ENCODE data around the gene ZNF70. TPM values are rescaled to one million over a fixed set of nuclear protein-coding genes. Genes with fewer than 3 reads are reported as not detected.

The ZNF70 gene
- total RNA-seq, 2 experiments from 2014 or later, result 2.1 to 2.2 TPM

DNA sequence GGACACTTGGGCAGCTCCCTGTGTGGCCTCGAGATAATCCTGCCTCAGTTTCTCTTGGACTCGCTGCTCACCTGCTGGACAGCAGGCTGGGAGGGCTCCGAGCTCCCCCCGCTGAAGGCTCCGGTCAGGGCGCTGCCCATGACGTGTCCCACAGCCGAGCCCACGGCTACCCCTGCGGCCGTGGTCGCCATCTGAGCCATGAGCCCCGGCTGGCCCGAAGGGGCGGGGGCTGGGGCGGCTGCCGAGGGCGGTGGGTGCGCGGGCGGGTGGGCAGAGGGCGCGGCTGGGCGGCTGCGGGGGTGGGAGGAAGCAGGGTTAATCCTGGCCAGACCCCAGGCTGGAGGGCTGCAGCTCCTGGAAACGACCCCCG, 16.4 kb upstream of the ZNF70 start:
- peak overlapping the region; percentile 82 for H3K4me3 Mint-ChIP-seq
- peak; percentile 11 for ATAC-seq
- CTCF ChIA-PET, result interaction anchor here (0.6 to 3.2 kb wide), 7 partner anchors 11 to 1258 kb away, joined by 3 to 15 read pairs (median 4); partner anchors contain the start of genes MIF and SLC2A11
- peak overlapping the region; percentile 79 for H3K27ac Mint-ChIP-seq
- no peaks in the 10 kb centered on the region for H3K27me3 Mint-ChIP-seq (ENCODE audit: low read depth)
- no peaks in the 10 kb centered on the region for H3K9me3 Mint-ChIP-seq (ENCODE audit: insufficient read depth)
- DNase-seq, result no peak
- H3K36me3 Mint-ChIP-seq (ENCODE audit: low read depth), result peaks cover 22% of the 10 kb centered on the region
- peaks cover 63% of the 10 kb centered on the region for H3K4me1 Mint-ChIP-seq (ENCODE audit: low read depth)
- POLR2A ChIA-PET, result interaction anchor here (0.7 to 2.2 kb wide), 6 partner anchors 10 to 90 kb away, joined by 3 to 9 read pairs (median 3); partner anchors contain the start of genes SLC2A11 and SMARCB1

- H3K4me3 Mint-ChIP-seq, result no peak overlapping the region
- peaks cover 22% of the 10 kb centered on the region for H3K36me3 Mint-ChIP-seq (ENCODE audit: low read depth)
- peaks cover 53% of the 10 kb centered on the region for H3K4me1 Mint-ChIP-seq (ENCODE audit: low read depth)
- no peak for ATAC-seq
- H3K27me3 Mint-ChIP-seq (ENCODE audit: low read depth), result no peaks in the 10 kb centered on the region
- no peak for DNase-seq
- H3K27ac Mint-ChIP-seq, result peak overlapping the region; percentile 55
- POLR2A ChIA-PET, result interaction anchor here (1.0 to 1.2 kb wide), 3 partner anchors 9 to 69 kb away, joined by 3 to 4 read pairs (median 3); partner anchors contain the start of gene ZNF70
- CTCF ChIA-PET, result interaction anchor here (0.6 to 3.2 kb wide), 4 partner anchors 13 to 92 kb away, joined by 3 to 15 read pairs (median 4); partner anchors contain the start of gene SLC2A11
- no peaks in the 10 kb centered on the region for H3K9me3 Mint-ChIP-seq (ENCODE audit: insufficient read depth)
These were observed 14.3 kb upstream of the ZNF70 start for GRCh38 chr22:23764899-23765881.

GRCh38 chr22:23763954-23764353, 13.0 kb upstream of the ZNF70 start:
- no peak for ATAC-seq
- Mint-ChIP-seq H3K27ac (peak overlapping the region; percentile 74), H3K36me3 (ENCODE audit: low read depth) (peaks cover 22% of the 10 kb centered on the region), H3K4me3 (peak overlapping the region; percentile 57), H3K9me3 (ENCODE audit: insufficient read depth) (no peaks in the 10 kb centered on the region), H3K4me1 (ENCODE audit: low read depth) (peaks cover 50% of the 10 kb centered on the region), H3K27me3 (ENCODE audit: low read depth) (no peaks in the 10 kb centered on the region)
- ChIA-PET POLR2A (interaction anchor here (0.9 to 1.5 kb wide), 6 partner anchors 12 to 130 kb away, joined by 3 to 7 read pairs (median 4); partner anchors contain the start of genes MIF, SMARCB1 and ZNF70), CTCF (interaction anchor here (1.0 kb wide), 1 partner anchor 13 kb away, joined by 5 read pairs; the partner anchor contains the start of gene ZNF70)
- no peak for DNase-seq

DNA sequence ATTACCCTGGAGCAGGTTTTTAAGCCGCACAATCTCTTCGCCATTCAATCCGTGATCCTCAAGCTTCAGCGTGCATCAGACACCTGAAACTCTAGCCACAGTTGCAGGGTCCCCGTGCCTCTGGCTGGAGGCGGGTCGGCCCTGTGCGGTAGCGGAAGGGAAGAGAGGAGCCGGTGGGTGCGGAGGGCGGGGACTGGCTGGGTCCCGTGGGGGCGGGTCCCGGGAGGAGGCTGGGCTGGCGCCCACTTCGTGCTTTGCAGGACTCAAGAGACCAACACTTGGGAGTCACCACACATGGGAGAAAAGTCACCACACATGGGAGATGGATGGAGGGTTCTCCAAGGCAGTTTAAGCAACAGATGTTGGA, 12.7 kb upstream of the ZNF70 start:
- Mint-ChIP-seq H3K9me3 (ENCODE audit: insufficient read depth) (no peaks in the 10 kb centered on the region), H3K27me3 (ENCODE audit: low read depth) (no peaks in the 10 kb centered on the region), H3K4me3 (peak overlapping the region; percentile 57), H3K36me3 (ENCODE audit: low read depth) (peaks cover 22% of the 10 kb centered on the region), H3K27ac (peak overlapping the region; percentile 74), H3K4me1 (ENCODE audit: low read depth) (peaks cover 50% of the 10 kb centered on the region)
- POLR2A ChIA-PET, result interaction anchor here (0.6 to 1.5 kb wide), 7 partner anchors 12 to 186 kb away, joined by 3 to 7 read pairs (median 4); partner anchors contain the start of genes MIF, SMARCB1 and ZNF70
- DNase-seq (peak; percentile 68), ATAC-seq (peak; percentile 44)
- CTCF ChIA-PET, result interaction anchor here (0.6 to 1.0 kb wide), 2 partner anchors 13 to 83 kb away, joined by 3 to 5 read pairs; partner anchors contain the start of gene ZNF70

GRCh38 chr22:23762842-23763578, 12.1 kb upstream of the ZNF70 start, which contains the start of gene C22orf15:
C22orf15 (plus strand) TSS chr22:23762990; CDS start chr22:23763307, 317 bp downstream.
- DNase-seq (peak; percentile 50), ATAC-seq (peak; percentile 7)
- POLR2A ChIA-PET, result interaction anchor here (0.6 to 1.5 kb wide), 9 partner anchors 11 to 186 kb away, joined by 3 to 7 read pairs (median 4); partner anchors contain the start of genes MIF, SMARCB1 and ZNF70
- peak within 1 kb of the TSS; percentile 74 for H3K27ac Mint-ChIP-seq
- no peaks in the 10 kb centered on the region for H3K9me3 Mint-ChIP-seq (ENCODE audit: insufficient read depth)
- no peaks in the 10 kb centered on the region for H3K27me3 Mint-ChIP-seq (ENCODE audit: low read depth)
- H3K36me3 Mint-ChIP-seq (ENCODE audit: low read depth), result peaks cover 22% of the 10 kb centered on the region
- peak within 1 kb of the TSS; percentile 57 for H3K4me3 Mint-ChIP-seq
- CTCF ChIA-PET, result interaction anchor here (0.6 to 1.0 kb wide), 3 partner anchors 12 to 83 kb away, joined by 3 to 5 read pairs (median 3); partner anchors contain the start of gene ZNF70
- H3K4me1 Mint-ChIP-seq (ENCODE audit: low read depth), result peaks cover 50% of the 10 kb centered on the region

GRCh38 chr22:23760056-23760455, 9.1 kb upstream of the ZNF70 start:
- no peaks in the 10 kb centered on the region for H3K27me3 Mint-ChIP-seq (ENCODE audit: low read depth)
- ChIA-PET CTCF (no interaction called here), POLR2A (interaction anchor here (1.5 kb wide), 1 partner anchor 9 kb away, joined by 4 read pairs; the partner anchor contains the start of gene ZNF70)
- H3K4me1 Mint-ChIP-seq (ENCODE audit: low read depth), result peaks cover 36% of the 10 kb centered on the region
- ATAC-seq, result no peak
- no peaks in the 10 kb centered on the region for H3K9me3 Mint-ChIP-seq (ENCODE audit: insufficient read depth)
- H3K4me3 Mint-ChIP-seq, result no peak overlapping the region
- no peak for DNase-seq
- H3K36me3 Mint-ChIP-seq (ENCODE audit: low read depth), result peaks cover 10% of the 10 kb centered on the region
- no peak overlapping the region for H3K27ac Mint-ChIP-seq

DNA sequence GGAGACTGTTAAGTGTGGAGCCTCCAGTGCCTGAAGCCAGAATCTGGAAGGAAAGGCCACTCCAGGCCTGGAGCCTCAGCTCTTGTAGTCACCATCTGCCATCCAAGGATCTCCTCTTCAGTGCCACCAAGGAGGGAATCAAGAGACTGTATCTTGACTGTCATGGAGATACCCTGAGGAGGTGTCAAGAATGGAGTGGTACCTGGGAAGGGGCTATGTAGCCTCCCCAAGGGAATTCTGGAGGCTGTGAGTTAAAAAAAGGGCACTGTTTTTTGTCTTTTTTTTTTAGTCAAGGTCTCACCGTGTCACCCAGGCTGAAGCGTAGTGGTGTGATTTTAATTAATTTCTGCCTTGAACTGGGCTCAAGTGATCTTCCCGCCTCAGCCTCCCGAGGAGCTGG, 8.7 kb upstream of the ZNF70 start:
- no peak for DNase-seq
- Mint-ChIP-seq H3K9me3 (ENCODE audit: insufficient read depth) (no peaks in the 10 kb centered on the region), H3K27ac (no peak overlapping the region), H3K4me3 (no peak overlapping the region), H3K4me1 (ENCODE audit: low read depth) (peaks cover 32% of the 10 kb centered on the region), H3K36me3 (ENCODE audit: low read depth) (peaks cover 5% of the 10 kb centered on the region), H3K27me3 (ENCODE audit: low read depth) (no peaks in the 10 kb centered on the region)
- ChIA-PET POLR2A (interaction anchor here (1.5 kb wide), 1 partner anchor 8 kb away, joined by 4 read pairs; the partner anchor contains the start of gene ZNF70), CTCF (interaction anchor here (1.0 kb wide), 1 partner anchor 9 kb away, joined by 3 read pairs; the partner anchor contains the start of gene ZNF70)
- no peak for ATAC-seq

- H3K27ac Mint-ChIP-seq, result peak overlapping the region; percentile 21
- H3K4me1 Mint-ChIP-seq (ENCODE audit: low read depth), result peaks cover 13% of the 10 kb centered on the region
- no peaks in the 10 kb centered on the region for H3K36me3 Mint-ChIP-seq (ENCODE audit: low read depth)
- CTCF ChIA-PET, result interaction anchor here (0.7 to 2.0 kb wide), 2 partner anchors 9 to 11 kb away, joined by 3 to 5 read pairs; partner anchors contain the start of gene CHCHD10
- H3K4me3 Mint-ChIP-seq, result no peak overlapping the region
- H3K27me3 Mint-ChIP-seq (ENCODE audit: low read depth), result no peaks in the 10 kb centered on the region
- POLR2A ChIA-PET, result no interaction called here
- H3K9me3 Mint-ChIP-seq (ENCODE audit: insufficient read depth), result no peaks in the 10 kb centered on the region
- DNase-seq (no peak), ATAC-seq (no peak)
These were observed 6.0 kb upstream of the ZNF70 start for GRCh38 chr22:23756891-23757290.

DNA sequence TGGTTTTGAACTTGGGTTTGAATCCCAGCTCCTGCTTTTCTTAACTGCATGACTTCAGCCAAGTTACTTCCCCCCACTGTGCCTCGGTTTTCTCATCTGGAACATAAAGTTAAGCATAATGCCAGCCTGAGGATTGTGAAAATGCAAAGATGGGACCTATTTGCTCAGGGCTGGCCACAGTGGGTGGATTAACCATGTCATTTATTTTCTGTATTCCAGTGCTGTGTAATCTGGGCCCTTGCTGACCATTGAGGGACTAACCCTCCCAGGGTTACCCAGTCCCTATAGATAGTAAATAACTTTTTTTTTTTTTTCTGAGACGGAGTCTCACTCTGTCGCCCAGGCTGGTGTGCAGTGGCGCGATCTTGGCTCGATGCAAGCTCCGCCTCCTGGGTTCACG, 4.8 kb upstream of the ZNF70 start:
- CTCF ChIA-PET, result interaction anchor here (2.0 kb wide), 1 partner anchor 13 kb away, joined by 5 read pairs; the partner anchor contains the start of gene CHCHD10
- no peak for ATAC-seq
- POLR2A ChIA-PET, result no interaction called here

DNA sequence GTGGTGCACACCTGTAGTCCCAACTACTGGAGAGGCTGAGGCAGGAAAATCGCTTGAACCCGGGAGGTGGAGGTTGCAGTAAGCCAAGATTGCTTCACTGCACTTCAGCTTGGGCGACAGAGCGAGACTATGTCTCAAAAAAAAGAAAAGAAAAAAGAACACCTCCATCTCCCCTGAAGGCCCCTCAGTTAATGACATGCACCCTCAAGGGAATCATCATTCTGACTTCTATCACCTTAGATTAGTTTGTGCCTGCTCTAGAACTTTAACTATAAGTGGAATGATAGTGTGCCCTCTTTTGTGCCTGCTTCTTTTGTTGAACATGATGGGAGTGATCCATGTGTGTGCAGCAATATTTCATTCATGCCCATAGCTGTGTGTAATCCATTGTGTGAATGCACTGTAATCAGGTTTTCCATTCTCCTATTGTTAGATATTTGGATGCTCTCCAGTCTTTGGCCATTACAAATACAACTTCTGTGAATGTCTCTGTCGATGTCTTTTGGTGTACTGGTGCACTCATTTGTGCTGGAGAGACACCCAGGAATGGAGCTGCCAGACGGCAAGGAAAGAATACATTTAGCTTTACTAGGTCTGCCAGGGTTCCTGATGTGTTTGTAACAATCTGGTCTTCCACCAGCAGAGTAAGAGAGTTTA, 4.2 kb upstream of the ZNF70 start:
- no peaks in the 10 kb centered on the region for H3K27me3 Mint-ChIP-seq (ENCODE audit: low read depth)
- POLR2A ChIA-PET, result no interaction called here
- peaks cover 21% of the 10 kb centered on the region for H3K4me1 Mint-ChIP-seq (ENCODE audit: low read depth)
- no peaks in the 10 kb centered on the region for H3K9me3 Mint-ChIP-seq (ENCODE audit: insufficient read depth)
- CTCF ChIA-PET, result interaction anchor here (2.0 kb wide), 1 partner anchor 13 kb away, joined by 5 read pairs; the partner anchor contains the start of gene CHCHD10
- ATAC-seq (no peak), DNase-seq (no peak)
- no peaks in the 10 kb centered on the region for H3K36me3 Mint-ChIP-seq (ENCODE audit: low read depth)
- H3K4me3 Mint-ChIP-seq, result no peak overlapping the region
- no peak overlapping the region for H3K27ac Mint-ChIP-seq

More for the DNA sequence above, 4.8 kb upstream of the ZNF70 start:
- no peaks in the 10 kb centered on the region for H3K27me3 Mint-ChIP-seq (ENCODE audit: low read depth)
- H3K4me1 Mint-ChIP-seq (ENCODE audit: low read depth), result peaks cover 16% of the 10 kb centered on the region
- no peaks in the 10 kb centered on the region for H3K36me3 Mint-ChIP-seq (ENCODE audit: low read depth)
- no peaks in the 10 kb centered on the region for H3K9me3 Mint-ChIP-seq (ENCODE audit: insufficient read depth)
- no peak for DNase-seq
- no peak overlapping the region for H3K27ac Mint-ChIP-seq
- H3K4me3 Mint-ChIP-seq, result no peak overlapping the region
